T-helper 17 cell (primary cell): ENCODE data around the gene LCE2A. TPM values are rescaled to one million over a fixed set of nuclear protein-coding genes. Genes with fewer than 3 reads are reported as not detected.
"Not testable (repeated sequence)": the region's sequence is repeated elsewhere in the genome, so short reads cannot be mapped to it uniquely, and the experiment has no call there.

Experiments
- ATAC-seq: fragments of 150-1000 bp; cut with Tn5 transposase; 2 replicates; pipeline ENCODE4 v1.10.0; 2021; ENCODE audit warnings: mild to moderate bottlenecking, moderate library complexity
- DNase-seq, 3 donors: peaks; one replicate each; pipeline versions ENCODE4 v3.0.0 to v3.0.0-alpha.2; 2020 to 2021
- H3K9me3 ChIP-seq: one replicate; pipeline ENCODE4 v1.7.0; 2013; ENCODE audit warnings: low read length, mild to moderate bottlenecking; ENCODE audit not compliant: control insufficient read depth, poor library complexity, severe bottlenecking
- H3K27ac Mint-ChIP-seq: one replicate; pipeline ENCODE4 v1.8.0; 2022; ENCODE audit warnings: mild to moderate bottlenecking, moderate library complexity, mixed read lengths
- H3K27me3 Mint-ChIP-seq: one replicate; pipeline ENCODE4 v1.8.0; 2022; ENCODE audit warnings: mixed read lengths
- H3K36me3 Mint-ChIP-seq: one replicate; pipeline ENCODE4 v1.8.0; 2022; ENCODE audit warnings: low read depth, mixed read lengths
- H3K4me1 Mint-ChIP-seq: one replicate; pipeline ENCODE4 v1.8.0; 2022; ENCODE audit warnings: mild to moderate bottlenecking, mixed read lengths
- H3K4me3 Mint-ChIP-seq: one replicate; pipeline ENCODE4 v1.8.0; 2022; ENCODE audit warnings: mild to moderate bottlenecking, moderate library complexity, mixed read lengths
- total RNA-seq, 4 donors: library from RNA in 2 of 4; stranded (reverse) in 2 of 4; gene quantifications; one replicate each; pipeline ENCODE4 v1.2.3 and lab custom pipeline; 2022 to 2026

Gene LCE2A
- total RNA-seq (not detected), total RNA-seq (lab: John Stamatoyannopoulos, UW) (0 reads per million in 2 donors)

- no peak for ATAC-seq
- H3K27me3 Mint-ChIP-seq = no peaks in the 10 kb centered on the region
- no peak within 1 kb of the TSS for H3K27ac Mint-ChIP-seq
- no peaks in the 10 kb centered on the region for H3K9me3 ChIP-seq
- H3K4me3 Mint-ChIP-seq = no peak within 1 kb of the TSS
- no peak for DNase-seq
- H3K36me3 Mint-ChIP-seq = no peaks in the 10 kb centered on the region
- no peaks in the 10 kb centered on the region for H3K4me1 Mint-ChIP-seq
These were observed at the start of gene LCE2A for GRCh38 chr1:152697701-152698600. TSS of gene LCE2A (plus strand) at chr1:152698345. CDS start at chr1:152698902, 557 bp downstream.

GRCh38 chr1:152654110-152654509 is 44.0 kb upstream of the LCE2A start:
- ATAC-seq = peak; percentile 45
- Mint-ChIP-seq H3K27me3 (peaks cover 48% of the 10 kb centered on the region), H3K36me3 (no peaks in the 10 kb centered on the region), H3K27ac (no peak overlapping the region), H3K4me3 (no peak overlapping the region), H3K4me1 (peaks cover 10% of the 10 kb centered on the region)
- H3K9me3 ChIP-seq = no peaks in the 10 kb centered on the region
- DNase-seq = peak in 2 of 3 donors; percentile 16 to 40

- H3K4me1 Mint-ChIP-seq = peaks cover 10% of the 10 kb centered on the region
- H3K36me3 Mint-ChIP-seq = no peaks in the 10 kb centered on the region
- no peak for DNase-seq
These were observed 41.7 kb upstream of the LCE2A start for GRCh38 chr1:152656459-152656858.

GRCh38 chr1:152657677-152658076 is 40.5 kb upstream of the LCE2A start:
- no peaks in the 10 kb centered on the region for H3K9me3 ChIP-seq
- H3K36me3 Mint-ChIP-seq = no peaks in the 10 kb centered on the region
- no peak overlapping the region for H3K27ac Mint-ChIP-seq
- no peak for DNase-seq
- H3K4me1 Mint-ChIP-seq = peaks cover 10% of the 10 kb centered on the region
- peaks cover 49% of the 10 kb centered on the region for H3K27me3 Mint-ChIP-seq
- no peak overlapping the region for H3K4me3 Mint-ChIP-seq
- no peak for ATAC-seq

More at GRCh38 chr1:152656459-152656858, 41.7 kb upstream of the LCE2A start:
- Mint-ChIP-seq H3K27me3 (peaks cover 45% of the 10 kb centered on the region), H3K4me3 (no peak overlapping the region), H3K27ac (no peak overlapping the region)
- ATAC-seq = no peak
- H3K9me3 ChIP-seq = no peaks in the 10 kb centered on the region

- no peaks in the 10 kb centered on the region for H3K9me3 ChIP-seq
- Mint-ChIP-seq H3K27ac (no peak overlapping the region), H3K4me1 (peaks cover 9% of the 10 kb centered on the region), H3K4me3 (no peak overlapping the region), H3K36me3 (no peaks in the 10 kb centered on the region), H3K27me3 (peaks cover 48% of the 10 kb centered on the region)
- DNase-seq = no peak
- no peak for ATAC-seq
These were observed 39.5 kb upstream of the LCE2A start for GRCh38 chr1:152658649-152659048.

- H3K4me3 Mint-ChIP-seq = no peak within 1 kb of the TSS
- no peak within 1 kb of the TSS for H3K27ac Mint-ChIP-seq
- no peak for ATAC-seq
- no peaks in the 10 kb centered on the region for H3K36me3 Mint-ChIP-seq
- no peak for DNase-seq
- H3K27me3 Mint-ChIP-seq = peaks cover 60% of the 10 kb centered on the region
- no peaks in the 10 kb centered on the region for H3K4me1 Mint-ChIP-seq
- no peaks in the 10 kb centered on the region for H3K9me3 ChIP-seq
These were observed 35.0 kb upstream of the LCE2A start, which contains the start of gene LCE2D for GRCh38 chr1:152663098-152663497. TSS of gene LCE2D (plus strand) at chr1:152663380. CDS start at chr1:152664106, 726 bp downstream.

- H3K4me3 Mint-ChIP-seq, H3K27ac Mint-ChIP-seq, H3K36me3 Mint-ChIP-seq, DNase-seq, ATAC-seq, H3K4me1 Mint-ChIP-seq, H3K9me3 ChIP-seq: not testable (repeated sequence)
- peaks cover 73% of the 10 kb centered on the region for H3K27me3 Mint-ChIP-seq
These were observed 32.0 kb upstream of the LCE2A start for GRCh38 chr1:152666171-152666570.

GRCh38 chr1:152667648-152668047 is 30.5 kb upstream of the LCE2A start:
- no peak for DNase-seq
- H3K27me3 Mint-ChIP-seq = peaks cover 70% of the 10 kb centered on the region
- no peaks in the 10 kb centered on the region for H3K4me1 Mint-ChIP-seq
- no peak overlapping the region for H3K27ac Mint-ChIP-seq
- H3K9me3 ChIP-seq = no peaks in the 10 kb centered on the region
- H3K4me3 Mint-ChIP-seq = no peak overlapping the region
- ATAC-seq = no peak
- no peaks in the 10 kb centered on the region for H3K36me3 Mint-ChIP-seq

- H3K27me3 Mint-ChIP-seq = peaks cover 67% of the 10 kb centered on the region
- H3K36me3 Mint-ChIP-seq = no peaks in the 10 kb centered on the region
- no peaks in the 10 kb centered on the region for H3K4me1 Mint-ChIP-seq
- H3K4me3 Mint-ChIP-seq = no peak overlapping the region
- H3K9me3 ChIP-seq = no peaks in the 10 kb centered on the region
- H3K27ac Mint-ChIP-seq = no peak overlapping the region
- ATAC-seq = no peak
- DNase-seq = no peak
These were observed 25.1 kb upstream of the LCE2A start for GRCh38 chr1:152673016-152673415.

GRCh38 chr1:152674983-152675382 is 23.2 kb upstream of the LCE2A start, which contains the start of gene LCE2C:
TSS of gene LCE2C (plus strand) at chr1:152675279. CDS start at chr1:152676016, 737 bp downstream.
- not testable (repeated sequence) for H3K4me3 Mint-ChIP-seq, DNase-seq, H3K9me3 ChIP-seq, H3K36me3 Mint-ChIP-seq, H3K4me1 Mint-ChIP-seq, H3K27ac Mint-ChIP-seq, ATAC-seq
- H3K27me3 Mint-ChIP-seq = peaks cover 69% of the 10 kb centered on the region

GRCh38 chr1:152679459-152679858 is 18.7 kb upstream of the LCE2A start:
- H3K4me1 Mint-ChIP-seq = no peaks in the 10 kb centered on the region
- H3K4me3 Mint-ChIP-seq = no peak overlapping the region
- H3K27me3 Mint-ChIP-seq = peaks cover 77% of the 10 kb centered on the region
- no peak overlapping the region for H3K27ac Mint-ChIP-seq
- no peaks in the 10 kb centered on the region for H3K9me3 ChIP-seq
- ATAC-seq = no peak
- no peak for DNase-seq
- H3K36me3 Mint-ChIP-seq = no peaks in the 10 kb centered on the region

- H3K27me3 Mint-ChIP-seq = peaks cover 72% of the 10 kb centered on the region
- no peak for DNase-seq
- no peak overlapping the region for H3K27ac Mint-ChIP-seq
- ATAC-seq = no peak
- no peaks in the 10 kb centered on the region for H3K4me1 Mint-ChIP-seq
- H3K36me3 Mint-ChIP-seq = no peaks in the 10 kb centered on the region
- no peaks in the 10 kb centered on the region for H3K9me3 ChIP-seq
- no peak overlapping the region for H3K4me3 Mint-ChIP-seq
These were observed 16.5 kb upstream of the LCE2A start for GRCh38 chr1:152681616-152682015.

GRCh38 chr1:152683846-152684245 is 14.3 kb upstream of the LCE2A start:
- no peak overlapping the region for H3K27ac Mint-ChIP-seq
- ATAC-seq = no peak
- peaks cover 71% of the 10 kb centered on the region for H3K27me3 Mint-ChIP-seq
- H3K9me3 ChIP-seq = no peaks in the 10 kb centered on the region
- H3K4me1 Mint-ChIP-seq = no peaks in the 10 kb centered on the region
- H3K36me3 Mint-ChIP-seq = peaks cover 2% of the 10 kb centered on the region
- no peak for DNase-seq
- H3K4me3 Mint-ChIP-seq = no peak overlapping the region
